HG03175 (cell line): ENCODE data around the gene ATL2.
"Not testable (repeated sequence)": the region's sequence is repeated elsewhere in the genome, so short reads cannot be mapped to it uniquely, and the experiment has no call there.

Experiments used
- ATAC-seq: cut with Tn5 transposase; IDR thresholded peaks from one replicate; pipeline ENCODE4 v1.9.1; 2021; ENCODE audit warnings: mild to moderate bottlenecking, moderate library complexity; ENCODE audit not compliant: unreplicated experiment

Gene ATL2

GRCh38 chr2:38336621-38337020 is 40.5 kb downstream of the ATL2 start:
- no peak for ATAC-seq

DNA sequence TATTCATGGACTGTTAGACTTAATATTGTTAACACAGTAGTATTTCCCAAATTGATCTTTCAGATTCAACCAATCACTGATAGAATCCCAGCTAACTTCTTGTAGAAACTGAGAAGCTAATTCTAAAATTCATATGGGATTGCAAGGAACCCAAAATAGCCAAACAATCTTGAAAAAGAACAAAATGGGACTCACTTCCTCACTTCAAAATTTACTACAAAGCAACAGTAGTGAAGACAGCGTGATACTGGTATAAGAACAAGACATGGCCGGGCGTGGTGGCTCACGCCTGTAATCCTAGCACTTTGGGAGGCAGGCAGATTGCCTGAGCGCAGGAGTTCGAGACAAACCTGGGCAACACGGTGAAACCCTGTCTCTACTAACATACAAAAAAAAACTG is 46.3 kb downstream of the ATL2 start:
- no peak for ATAC-seq

DNA sequence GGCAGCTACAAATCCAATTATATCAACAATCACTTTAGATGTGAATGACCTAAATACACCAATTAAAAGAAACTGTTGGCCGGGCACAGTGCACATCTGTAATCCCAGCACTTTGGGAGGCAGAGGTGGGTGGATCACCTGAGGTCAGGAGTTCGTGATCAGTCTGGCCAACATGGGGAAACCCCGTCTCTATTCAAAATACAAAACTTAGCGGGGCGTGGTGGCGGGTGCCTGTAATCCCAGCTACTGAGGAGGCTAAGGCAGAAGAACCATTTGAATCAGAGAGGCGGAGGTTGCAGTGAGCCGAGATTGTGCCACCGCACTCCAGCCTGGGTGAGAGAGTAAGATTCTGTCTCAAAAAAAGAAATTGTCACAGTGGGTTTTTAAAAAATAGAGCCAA is 49.5 kb downstream of the ATL2 start:
- ATAC-seq: no peak

GRCh38 chr2:38323623-38324022 is 53.5 kb downstream of the ATL2 start:
- no peak for ATAC-seq

- ATAC-seq: no peak
Measured at GRCh38 chr2:38322224-38322914, 54.7 kb downstream of the ATL2 start.

DNA sequence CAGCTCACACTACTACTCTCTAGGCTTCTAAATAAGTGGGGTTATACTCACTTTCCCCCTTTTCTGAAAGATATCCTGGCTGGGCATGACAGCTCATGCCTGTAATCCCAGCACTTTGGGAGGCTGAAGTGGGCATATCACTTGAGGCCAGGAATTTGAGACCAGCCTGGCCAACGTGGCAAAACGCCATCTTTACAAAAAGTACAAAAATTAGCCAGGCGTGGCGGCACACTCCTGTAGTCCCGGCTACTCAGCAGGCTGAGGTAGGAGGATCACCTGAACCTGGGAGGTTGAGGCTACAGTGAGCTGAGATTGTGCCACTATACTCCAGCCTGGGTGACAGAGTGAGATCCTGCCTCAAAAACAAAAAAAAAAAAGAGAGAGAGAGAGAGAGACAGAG is 57.8 kb downstream of the ATL2 start:
- ATAC-seq: not testable (repeated sequence)

DNA sequence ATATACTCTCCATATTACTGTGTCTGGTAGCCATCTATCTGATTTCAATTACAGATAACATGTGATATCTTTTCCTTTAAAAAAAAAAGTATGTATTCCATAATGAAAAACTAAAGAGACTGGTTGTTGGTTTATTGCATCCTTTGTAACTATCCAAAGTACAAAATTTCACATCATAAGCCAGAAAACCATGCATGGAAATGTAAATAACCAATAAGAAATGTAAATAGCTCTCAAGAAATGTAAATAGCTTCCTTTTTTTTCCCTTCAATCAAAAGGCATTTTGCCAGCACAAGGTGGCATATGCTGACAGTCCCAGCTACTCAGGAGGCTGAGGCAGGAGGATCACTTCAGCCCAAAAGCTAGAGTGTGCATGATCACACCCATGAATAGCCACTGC is 59.3 kb downstream of the ATL2 start:
- ATAC-seq: no peak

- no peak for ATAC-seq
Measured at GRCh38 chr2:38315707-38316333, 61.3 kb downstream of the ATL2 start.

- no peak for ATAC-seq
Measured at GRCh38 chr2:38308821-38309220, 68.3 kb downstream of the ATL2 start.

DNA sequence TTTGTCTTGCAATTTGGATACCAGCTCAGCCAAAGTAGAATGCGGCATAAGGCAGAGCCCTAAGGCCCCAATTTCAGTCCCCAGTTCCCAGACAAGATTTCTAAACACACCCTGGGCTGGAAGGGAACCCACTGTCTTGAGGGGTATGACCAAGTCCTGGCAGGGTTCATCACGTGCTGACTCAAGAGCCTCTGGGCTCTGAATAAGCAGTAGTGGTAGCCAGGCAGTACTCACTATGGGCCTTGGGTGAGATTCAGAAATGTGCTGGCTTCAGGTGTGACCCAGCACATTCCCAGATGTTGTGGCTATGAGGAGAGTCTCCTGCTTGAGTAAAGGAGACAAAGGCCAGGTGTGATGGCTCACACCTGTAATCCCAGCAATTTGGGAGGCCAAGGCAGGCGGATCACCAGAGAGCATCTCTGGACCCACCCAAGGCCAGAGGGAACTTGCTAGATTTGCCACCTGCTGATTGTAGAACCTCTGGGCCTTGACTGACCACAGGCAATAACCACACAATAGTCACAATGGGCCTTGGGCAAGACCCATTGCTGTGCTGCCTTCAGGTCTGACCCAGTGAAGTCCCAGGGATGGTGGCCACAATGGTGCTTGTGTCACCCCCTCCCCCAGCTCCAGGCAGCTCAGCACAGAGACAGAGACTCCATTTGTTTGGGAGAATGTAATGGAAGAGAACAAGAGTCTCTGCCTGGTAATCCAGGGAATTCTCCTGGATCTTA is 74.9 kb downstream of the ATL2 start:
- no peak for ATAC-seq

GRCh38 chr2:38301340-38301968 is 75.6 kb downstream of the ATL2 start:
- no peak for ATAC-seq

GRCh38 chr2:38298539-38298938 is 78.5 kb downstream of the ATL2 start:
- no peak for ATAC-seq

GRCh38 chr2:38296197-38296780 is 80.8 kb downstream of the ATL2 start:
- ATAC-seq: no peak

DNA sequence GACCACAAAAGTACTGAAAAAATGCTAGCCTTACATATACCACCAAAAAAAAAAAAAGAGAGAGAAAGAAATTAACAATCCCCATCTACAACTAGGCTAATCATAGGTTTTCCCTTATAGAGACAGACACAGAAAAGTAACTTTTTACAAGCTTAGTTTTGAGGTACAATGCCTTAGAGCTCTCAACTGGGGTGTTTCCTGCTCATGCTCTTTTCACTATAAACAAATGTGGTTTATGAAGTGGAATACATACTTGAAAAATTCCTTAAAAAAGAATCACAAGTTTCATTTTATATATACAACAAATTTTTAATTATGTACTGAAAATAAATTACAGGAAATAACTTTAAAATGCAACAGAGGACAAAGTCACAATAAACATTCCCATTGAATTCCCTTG is 82.5 kb downstream of the ATL2 start:
- ATAC-seq: no peak

GRCh38 chr2:38293152-38293865 is 83.8 kb downstream of the ATL2 start:
- ATAC-seq: no peak

- no peak for ATAC-seq
Measured at GRCh38 chr2:38290332-38290731, 86.7 kb downstream of the ATL2 start.

DNA sequence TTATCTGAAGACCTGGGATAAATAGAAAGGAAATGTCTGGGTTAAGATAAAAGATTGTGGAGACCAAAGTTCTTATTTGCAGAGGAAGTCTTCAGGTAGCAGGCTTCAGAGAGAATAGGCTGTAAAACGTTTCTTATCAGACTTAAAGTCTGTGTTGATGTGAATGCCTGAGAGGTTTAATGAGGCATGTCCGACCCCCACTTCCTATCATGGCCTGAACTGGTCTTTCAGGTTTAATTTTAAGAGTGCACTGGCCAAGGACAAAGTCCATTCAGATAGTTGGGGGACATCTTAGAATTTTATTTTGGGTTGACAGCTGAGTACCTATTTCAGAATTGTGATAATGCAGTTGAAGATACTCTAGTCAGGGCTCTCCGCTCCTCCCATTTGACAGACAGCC is 92.1 kb downstream of the ATL2 start:
- no peak for ATAC-seq

- no peak for ATAC-seq
Measured at GRCh38 chr2:38281095-38281742, 95.9 kb downstream of the ATL2 start.

- ATAC-seq: no peak
Measured at GRCh38 chr2:38279201-38279600, 97.9 kb downstream of the ATL2 start.

DNA sequence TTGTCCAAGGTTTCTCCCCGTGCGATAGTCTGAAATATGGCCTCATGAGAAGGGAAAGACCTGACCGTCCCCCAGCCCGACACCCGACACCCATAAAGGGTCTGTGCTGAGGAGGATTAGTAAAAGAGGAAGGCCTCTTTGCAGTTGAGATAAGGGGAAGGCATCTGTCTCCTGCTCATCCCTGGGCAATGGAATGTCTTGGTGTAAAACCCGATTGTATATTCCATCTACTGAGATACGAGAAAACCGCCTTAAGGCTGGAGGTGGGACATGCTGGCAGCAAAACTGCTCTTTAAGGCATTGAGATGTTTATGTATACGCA is 99.0 kb downstream of the ATL2 start:
- not testable (repeated sequence) for ATAC-seq
